GM21529 (cell line): ENCODE data around the gene MS4A2.
"Not testable (repeated sequence)": the region's sequence is repeated elsewhere in the genome, so short reads cannot be mapped to it uniquely, and the experiment has no call there.

Experiments
- ATAC-seq: cut with Tn5 transposase; IDR thresholded peaks from one replicate; pipeline ENCODE4 v1.9.1; 2021; ENCODE audit not compliant: unreplicated experiment

The MS4A2 gene

GRCh38 chr11:60100516-60100915, 12.1 kb downstream of the MS4A2 start:
- ATAC-seq, result no peak

GRCh38 chr11:60101368-60101767, 12.9 kb downstream of the MS4A2 start:
- ATAC-seq, result not testable (repeated sequence)

GRCh38 chr11:60104471-60105115, 16.1 kb downstream of the MS4A2 start:
- not testable (repeated sequence) for ATAC-seq

- ATAC-seq, result not testable (repeated sequence)
These were observed 20.2 kb downstream of the MS4A2 start for GRCh38 chr11:60108631-60109030.

- no peak for ATAC-seq
These were observed 23.3 kb downstream of the MS4A2 start for GRCh38 chr11:60111793-60112192.

GRCh38 chr11:60116996-60117790, 28.7 kb downstream of the MS4A2 start:
- no peak for ATAC-seq

- no peak for ATAC-seq
These were observed 29.9 kb downstream of the MS4A2 start for GRCh38 chr11:60118338-60118737.

GRCh38 chr11:60119710-60120109, 31.2 kb downstream of the MS4A2 start:
- ATAC-seq, result no peak

GRCh38 chr11:60121264-60121663, 32.8 kb downstream of the MS4A2 start:
- ATAC-seq, result no peak

GRCh38 chr11:60122414-60123036, 34.1 kb downstream of the MS4A2 start:
- ATAC-seq, result no peak

- no peak for ATAC-seq
These were observed 36.5 kb downstream of the MS4A2 start for GRCh38 chr11:60124802-60125432.

GRCh38 chr11:60125956-60126585, 37.6 kb downstream of the MS4A2 start:
- no peak for ATAC-seq

- no peak for ATAC-seq
These were observed 38.9 kb downstream of the MS4A2 start for GRCh38 chr11:60127311-60127811.

- ATAC-seq, result no peak
These were observed 39.9 kb downstream of the MS4A2 start for GRCh38 chr11:60128376-60128775.

- ATAC-seq, result not testable (repeated sequence)
These were observed 40.4 kb downstream of the MS4A2 start for GRCh38 chr11:60128866-60129265.

GRCh38 chr11:60129853-60130252, 41.4 kb downstream of the MS4A2 start:
- no peak for ATAC-seq

GRCh38 chr11:60130496-60130895, 42.0 kb downstream of the MS4A2 start:
- no peak for ATAC-seq

GRCh38 chr11:60131912-60132311, 43.4 kb downstream of the MS4A2 start:
- no peak for ATAC-seq

GRCh38 chr11:60133917-60134316, 45.5 kb downstream of the MS4A2 start:
- no peak for ATAC-seq

- ATAC-seq, result no peak
These were observed 55.3 kb downstream of the MS4A2 start for GRCh38 chr11:60143768-60144167.

- no peak for ATAC-seq
These were observed 57.2 kb downstream of the MS4A2 start for GRCh38 chr11:60145677-60146076.
